HuH-7.5 (cell line): ENCODE results near the gene NCSTN.
A peak's percentile ranks its signal among the peaks of the same experiment; 100 is the strongest.
"Not testable (repeated sequence)": the region's sequence is repeated elsewhere in the genome, so short reads cannot be mapped to it uniquely, and the experiment has no call there.

Experiments
- DNase-seq: peaks from one replicate; pipeline ENCODE4 v3.0.0; 2011; ENCODE audit warnings: low spot score

NCSTN gene

GRCh38 chr1:160371756-160372155, 28.6 kb downstream of the NCSTN start:
- no peak for DNase-seq

- no peak for DNase-seq
Measured at GRCh38 chr1:160373696-160374095, 30.5 kb downstream of the NCSTN start.

DNA sequence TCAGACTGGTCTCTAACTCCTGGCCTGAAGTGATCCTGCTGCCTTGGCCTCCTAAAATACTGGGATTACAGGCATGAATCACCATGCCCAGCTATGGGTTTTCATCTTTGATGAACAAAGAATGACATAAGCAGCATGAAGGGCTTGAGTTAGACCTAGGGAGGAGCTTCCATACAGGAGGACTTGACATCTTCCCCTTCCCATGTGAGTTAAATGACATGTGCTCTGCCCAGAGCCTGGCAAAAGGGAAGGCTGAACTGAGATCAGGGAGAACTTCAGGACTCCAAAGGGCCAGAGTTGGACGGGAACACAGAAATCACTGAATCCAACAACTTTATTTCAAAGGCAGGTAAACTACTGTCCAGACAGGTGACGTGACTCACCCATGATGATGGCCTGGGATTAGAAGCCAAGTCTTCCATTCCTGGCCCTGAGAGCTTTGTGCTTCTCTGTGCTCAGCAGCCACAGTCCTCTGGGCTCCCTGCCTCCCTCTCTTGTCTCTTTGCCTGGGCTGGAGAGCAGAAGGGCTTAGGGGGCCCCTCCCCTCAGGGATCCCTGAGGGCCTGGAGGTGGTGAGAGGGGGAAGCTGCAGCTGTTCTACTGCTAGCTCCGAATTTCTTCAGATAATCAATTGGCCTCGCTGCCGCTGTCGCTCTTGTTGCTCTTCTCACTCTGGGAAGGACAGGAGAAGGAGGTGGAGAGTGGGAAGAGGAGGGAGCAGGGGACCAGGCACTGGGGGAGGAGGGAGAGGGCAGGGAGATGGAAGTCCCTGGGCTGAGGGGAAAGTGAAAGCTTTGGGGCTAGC, 31.3 kb downstream of the NCSTN start:
- no peak for DNase-seq

- DNase-seq: no peak
Measured at GRCh38 chr1:160375788-160376524, 32.8 kb downstream of the NCSTN start.

DNA sequence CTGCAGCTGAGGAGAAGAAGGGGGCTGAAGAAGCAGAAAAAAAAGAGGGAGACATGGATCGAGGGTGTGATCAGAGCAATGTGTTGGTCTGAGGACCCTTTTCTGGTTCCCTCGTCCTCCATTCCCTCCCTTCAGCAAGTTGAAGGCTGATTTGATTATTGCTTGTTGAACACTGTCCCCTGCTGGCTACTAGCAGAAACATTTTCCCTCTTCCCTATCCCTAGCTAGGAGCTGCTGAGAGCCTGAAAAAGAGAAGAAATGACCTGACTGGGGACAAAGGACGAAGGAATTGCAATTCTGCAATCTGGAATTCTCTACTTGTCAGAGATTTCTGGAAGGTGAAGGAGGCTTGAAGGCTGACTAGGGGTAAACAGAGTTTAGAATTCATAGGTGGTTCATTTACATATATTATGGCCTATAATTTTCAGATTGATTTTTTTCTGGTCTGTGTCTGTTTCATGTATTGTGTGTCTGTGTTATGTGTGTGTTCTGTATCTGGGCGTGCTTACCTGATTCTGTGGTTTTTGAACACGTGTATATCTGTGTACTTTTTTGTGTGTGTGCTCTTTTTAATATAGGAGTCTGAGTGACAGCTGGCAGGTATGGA, 33.4 kb downstream of the NCSTN start:
- DNase-seq: peak; percentile 59

DNA sequence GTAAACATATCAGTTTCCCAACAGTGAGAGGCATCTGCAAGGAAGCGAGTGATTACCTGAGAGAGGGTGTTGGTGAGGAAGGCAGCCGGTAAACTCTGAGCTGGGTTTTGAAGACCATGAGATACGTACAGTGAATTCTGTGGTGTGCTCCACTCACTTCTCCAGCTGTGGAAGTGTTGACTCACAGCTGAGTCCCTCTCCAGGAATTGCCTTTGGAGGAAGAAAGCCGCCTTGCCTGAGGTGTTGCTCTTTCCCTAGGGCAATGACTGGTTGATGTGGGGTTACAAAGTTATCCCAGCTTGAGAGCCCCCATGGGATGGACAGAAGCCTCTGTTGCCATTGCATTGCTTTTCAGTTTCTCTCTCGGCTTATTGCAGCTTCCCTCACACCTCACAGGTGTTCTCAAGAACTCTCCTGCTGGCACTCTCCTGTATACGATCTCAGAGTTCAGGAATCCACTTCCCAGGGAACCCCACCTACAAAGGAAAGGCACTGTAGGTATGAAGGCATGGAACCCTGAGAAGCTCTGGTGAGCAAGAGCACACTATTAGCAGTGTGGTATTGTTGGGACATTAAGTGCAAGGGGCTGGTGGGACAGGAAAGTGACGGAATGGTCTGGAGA, 34.5 kb downstream of the NCSTN start:
- no peak for DNase-seq

GRCh38 chr1:160384812-160385211, 41.6 kb downstream of the NCSTN start:
- not testable (repeated sequence) for DNase-seq

DNA sequence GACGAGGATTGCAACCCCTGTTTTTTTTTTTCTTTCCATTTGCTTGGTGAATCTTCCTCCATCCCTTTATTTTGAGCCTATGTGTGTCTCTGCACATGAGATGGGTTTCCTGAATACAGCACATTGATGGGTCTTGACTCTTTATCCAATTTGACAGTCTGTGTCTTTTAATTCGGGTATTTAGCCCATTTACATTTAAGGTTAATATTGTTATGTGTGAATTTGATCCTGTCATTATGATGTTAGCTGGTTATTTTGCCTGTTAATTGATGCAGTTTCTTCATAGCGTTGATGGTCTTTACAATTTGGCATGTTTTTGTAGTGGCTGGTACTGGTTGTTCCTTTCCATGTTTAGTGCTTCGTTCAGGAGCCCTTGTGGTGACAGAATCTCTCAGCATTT, 45.2 kb downstream of the NCSTN start:
- DNase-seq: not testable (repeated sequence)

GRCh38 chr1:160394673-160395072, 51.5 kb downstream of the NCSTN start:
- no peak for DNase-seq

GRCh38 chr1:160397651-160398050, 54.5 kb downstream of the NCSTN start:
- DNase-seq: no peak

DNA sequence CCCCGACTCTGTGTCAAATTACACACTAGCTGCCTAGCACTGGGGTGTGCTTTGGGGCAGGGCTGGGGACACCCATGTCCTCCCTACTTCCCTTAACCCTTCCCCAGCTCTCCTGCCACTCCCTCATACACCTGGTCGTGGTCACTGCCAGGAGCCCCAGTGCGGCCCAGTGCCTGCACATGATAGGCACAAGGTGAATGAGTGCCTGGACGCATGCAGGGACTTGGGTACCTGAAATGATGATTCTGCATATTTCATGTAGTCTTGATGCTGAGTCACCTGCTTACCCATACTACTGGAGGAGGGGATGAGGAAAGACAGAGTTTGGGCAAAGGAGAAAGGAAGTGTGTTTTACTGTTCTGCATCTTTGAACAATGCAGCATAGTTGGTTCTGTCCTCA, 55.6 kb downstream of the NCSTN start:
- no peak for DNase-seq

DNA sequence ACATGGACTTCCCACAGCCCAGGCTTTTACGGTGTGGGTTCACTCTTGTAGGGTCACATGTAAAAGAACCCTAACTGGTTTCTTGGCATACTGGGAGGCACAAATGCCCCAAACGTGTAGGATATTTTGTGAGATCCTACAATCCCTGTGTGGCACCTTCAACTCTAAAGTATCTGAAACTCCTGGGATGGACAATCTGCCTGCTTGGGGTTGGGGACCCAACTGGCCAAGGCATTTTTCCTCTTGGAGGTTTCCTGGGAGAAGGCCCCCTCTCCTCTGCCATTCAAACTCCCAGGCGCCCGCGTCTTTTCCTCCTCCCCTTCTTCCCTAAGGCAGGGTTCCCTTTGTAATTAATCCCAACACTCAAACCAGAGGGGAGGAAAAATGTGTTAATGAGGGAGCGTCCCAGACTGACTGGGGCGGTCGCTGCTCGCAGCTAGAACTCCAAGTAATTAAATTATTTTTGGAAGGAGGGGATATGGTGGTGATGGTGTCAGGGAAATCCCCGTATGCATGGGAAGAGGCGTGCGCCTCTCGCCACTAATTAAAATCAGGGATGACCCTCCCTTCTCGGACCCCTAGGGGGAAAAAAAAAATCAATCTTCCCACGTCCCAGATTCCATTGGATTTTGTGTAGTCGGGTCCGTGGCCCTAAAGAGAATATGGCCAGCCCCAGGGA, 56.5 kb downstream of the NCSTN start:
- no peak for DNase-seq

DNA sequence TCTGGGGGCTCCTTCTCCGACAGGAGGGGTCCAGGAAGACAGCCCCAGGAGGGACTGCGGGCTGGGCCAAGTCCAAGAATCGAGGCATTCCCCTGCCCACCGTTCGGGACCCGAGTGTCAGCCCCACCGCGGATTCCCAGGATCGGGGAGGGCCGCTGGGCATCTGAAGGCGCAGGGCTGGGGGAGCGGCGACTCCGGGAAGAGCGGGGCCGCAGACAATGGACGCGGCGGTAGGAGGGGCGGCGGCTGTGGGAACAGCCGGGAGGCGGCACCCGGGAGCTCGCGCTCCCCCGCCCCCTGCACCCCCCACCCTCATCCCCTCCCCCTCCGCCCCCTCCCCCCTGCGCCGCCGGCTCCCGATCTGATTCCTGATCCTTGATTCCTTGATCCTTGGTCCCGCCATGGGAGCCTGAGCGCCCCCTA, 57.1 kb downstream of the NCSTN start, which contains the start of gene VANGL2:
VANGL2 (plus strand) TSS at position 342 of the 423 bp plus-strand sequence. CDS start 15,274 bp downstream, outside the sequence.
- peak; percentile 65 for DNase-seq

DNA sequence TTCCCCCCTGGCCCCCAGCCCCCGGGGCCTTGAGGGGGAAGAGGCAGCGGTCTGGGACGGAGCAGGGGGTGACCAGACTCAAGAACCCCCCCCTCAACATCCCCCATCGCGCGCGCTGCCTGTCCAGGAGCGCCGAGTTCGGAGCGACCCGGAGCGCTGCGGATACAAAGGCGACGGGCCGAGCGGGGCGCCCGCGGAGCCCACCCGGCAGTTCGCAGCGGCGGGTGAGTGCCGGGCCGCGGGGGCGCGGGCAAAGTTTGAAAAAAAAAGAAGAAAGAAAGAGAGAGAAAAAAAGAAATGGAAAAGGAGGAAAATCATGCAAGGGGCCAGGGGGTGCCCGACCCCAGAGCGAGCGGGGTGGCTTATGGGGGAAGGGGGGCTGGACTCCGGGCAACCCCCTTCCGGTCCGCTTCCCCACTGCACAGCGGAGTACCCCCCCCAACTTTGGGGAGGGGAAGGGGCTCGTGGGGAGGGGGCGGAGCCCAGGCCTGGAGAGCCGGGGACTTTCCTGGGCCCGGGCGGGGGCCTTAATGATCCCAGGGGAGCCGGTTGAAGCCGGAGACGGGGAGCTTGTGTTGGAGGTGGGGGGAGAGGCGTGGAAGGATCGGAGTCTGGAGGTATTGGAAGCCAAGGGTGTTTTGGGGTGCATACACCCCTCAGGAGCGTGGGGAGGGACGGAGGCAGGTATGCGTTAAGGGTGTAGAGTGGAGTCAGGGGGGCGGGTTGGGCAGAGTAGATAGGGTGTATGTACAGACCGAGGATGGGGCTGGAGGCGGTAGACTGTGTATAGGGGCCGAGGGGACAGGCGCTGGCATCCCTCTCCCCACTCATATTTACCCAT, 57.7 kb downstream of the NCSTN start:
- no peak for DNase-seq

- DNase-seq: no peak
Measured at GRCh38 chr1:160401487-160401805, 58.3 kb downstream of the NCSTN start.

GRCh38 chr1:160402001-160402795, 59.0 kb downstream of the NCSTN start:
- no peak for DNase-seq

DNA sequence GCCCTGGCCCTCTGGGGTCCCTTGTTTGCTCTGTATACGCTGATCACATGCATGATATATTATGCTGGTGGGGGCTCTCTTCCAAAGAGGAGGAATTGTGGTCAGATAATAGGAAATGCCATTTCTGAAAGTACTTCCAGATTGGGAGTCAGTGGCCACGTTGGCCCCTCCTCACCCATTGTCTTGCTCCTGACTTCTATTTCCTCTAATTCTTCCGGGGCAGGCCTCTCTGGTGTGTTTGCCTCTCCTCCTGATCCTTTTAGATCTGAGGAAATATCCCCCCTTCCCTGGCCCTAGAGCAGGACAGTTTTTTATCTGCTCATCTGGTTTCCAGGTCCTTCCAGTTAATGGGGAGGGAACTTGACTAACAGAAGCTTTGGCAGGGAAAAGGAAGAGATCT, 60.1 kb downstream of the NCSTN start:
- no peak for DNase-seq

DNA sequence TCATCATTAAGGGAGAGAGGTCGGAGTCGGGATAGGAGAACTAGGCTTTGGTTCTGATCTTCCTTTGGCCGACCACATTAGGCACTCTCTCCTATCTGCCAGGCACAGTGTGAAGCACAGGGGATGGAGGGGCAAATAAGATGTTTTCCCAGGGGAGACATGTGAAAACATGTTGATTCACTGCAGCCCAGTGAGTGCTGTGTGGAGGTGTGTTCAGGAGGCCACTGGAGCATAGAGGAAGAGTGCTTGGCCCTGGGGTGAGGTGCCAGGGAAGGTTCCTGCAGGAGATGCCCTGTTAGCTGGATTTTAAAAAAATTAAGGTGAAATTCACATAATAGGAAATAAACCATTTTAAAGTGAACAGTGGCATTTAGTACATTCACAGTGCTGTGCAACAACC, 60.9 kb downstream of the NCSTN start:
- DNase-seq: no peak

DNA sequence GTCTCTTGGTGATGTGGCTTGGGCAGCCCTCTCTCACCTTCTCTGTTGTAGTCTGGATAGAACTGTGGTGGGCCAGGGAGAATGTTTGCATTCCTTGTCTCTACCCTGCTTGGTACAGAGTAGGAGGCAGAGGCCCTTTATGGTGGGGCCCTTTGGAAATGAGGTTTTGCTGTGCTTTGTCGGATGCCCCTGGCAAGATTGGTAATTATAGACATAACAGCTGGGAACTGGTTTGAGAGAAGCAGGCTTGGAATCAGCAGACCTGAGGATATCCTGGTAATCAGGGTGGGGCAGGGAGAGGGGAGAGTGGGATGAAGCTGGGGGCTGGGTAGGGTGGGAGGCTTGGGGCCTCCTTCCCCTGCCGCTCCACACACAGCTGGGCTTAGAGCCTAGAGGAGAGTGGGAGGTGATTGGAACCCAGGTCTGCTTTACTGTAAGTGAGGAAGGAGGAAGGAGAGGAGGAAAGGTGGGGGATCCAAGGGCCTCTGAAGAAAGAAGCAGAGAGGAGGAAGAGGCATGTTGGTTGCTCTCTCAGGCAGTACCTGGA, 62.2 kb downstream of the NCSTN start:
- DNase-seq: no peak
